Activated CD4-positive, alpha-beta T cell treated with anti-CD3 and anti-CD28 coated beads, Interleukin-2, amount 50 U/mL, for 4 hours (primary cell): ENCODE results near the gene ABCG1.

ENCODE experiments used
- DNase-seq, 2 experiments: peaks; one replicate each; pipeline ENCODE4 v3.0.0-alpha.2; 2020

ABCG1 gene

GRCh38 chr21:42233067-42233961 lies 14.4 kb downstream of the ABCG1 start:
- peak; percentile 62 to 73 for DNase-seq

- no peak for DNase-seq
Measured at GRCh38 chr21:42234041-42234440, 15.1 kb downstream of the ABCG1 start.

GRCh38 chr21:42234464-42235241 lies 15.7 kb downstream of the ABCG1 start:
- DNase-seq, result peak; percentile 65

GRCh38 chr21:42235593-42235992 lies 16.7 kb downstream of the ABCG1 start:
- DNase-seq, result no peak

GRCh38 chr21:42236014-42236413 lies 17.1 kb downstream of the ABCG1 start:
- DNase-seq, result no peak

- no peak for DNase-seq
Measured at GRCh38 chr21:42236693-42237092, 17.8 kb downstream of the ABCG1 start.

- DNase-seq, result no peak
Measured at GRCh38 chr21:42237161-42237560, 18.2 kb downstream of the ABCG1 start.

- no peak for DNase-seq
Measured at GRCh38 chr21:42237577-42237976, 18.6 kb downstream of the ABCG1 start.

- DNase-seq, result peak in 1 of 2 experiments; percentile 18
Measured at GRCh38 chr21:42238185-42238934, 19.4 kb downstream of the ABCG1 start.

- no peak for DNase-seq
Measured at GRCh38 chr21:42239556-42239955, 20.6 kb downstream of the ABCG1 start.

- DNase-seq, result no peak
Measured at GRCh38 chr21:42239973-42240372, 21.0 kb downstream of the ABCG1 start.

- DNase-seq, result no peak
Measured at GRCh38 chr21:42242611-42243010, 23.7 kb downstream of the ABCG1 start.

GRCh38 chr21:42243026-42243425 lies 24.1 kb downstream of the ABCG1 start:
- DNase-seq, result no peak

GRCh38 chr21:42245331-42246193 lies 26.6 kb downstream of the ABCG1 start:
- no peak for DNase-seq

- no peak for DNase-seq
Measured at GRCh38 chr21:42247716-42248115, 28.8 kb downstream of the ABCG1 start.

GRCh38 chr21:42248241-42248640 lies 29.3 kb downstream of the ABCG1 start:
- DNase-seq, result no peak

GRCh38 chr21:42248783-42249597 lies 30.1 kb downstream of the ABCG1 start:
- DNase-seq, result no peak

- no peak for DNase-seq
Measured at GRCh38 chr21:42250422-42251403, 31.8 kb downstream of the ABCG1 start.

- no peak for DNase-seq
Measured at GRCh38 chr21:42251654-42252324, 32.8 kb downstream of the ABCG1 start.

GRCh38 chr21:42252325-42252654 lies 33.4 kb downstream of the ABCG1 start:
- no peak for DNase-seq
